Neuronal stem cell (in vitro differentiated cells): ENCODE data around the gene CPHXL2.

Experiments
- DNase-seq: peaks from one replicate; pipeline ENCODE4 v3.0.0-alpha.2; 2013; ENCODE audit warnings: low spot score
- H2AFZ ChIP-seq: one replicate; pipeline ENCODE4 v1.6.1; 2013; ENCODE audit warnings: mild to moderate bottlenecking, low read length, inconsistent platforms
- H2AK5ac ChIP-seq: 2 replicates; pipeline ENCODE4 v1.6.1; 2013; ENCODE audit warnings: low read depth, mild to moderate bottlenecking, inconsistent platforms, low read length, moderate library complexity, mixed read lengths
- H2BK120ac ChIP-seq: 2 replicates; pipeline ENCODE4 v1.6.1; 2013; ENCODE audit warnings: low read depth, mild to moderate bottlenecking, inconsistent platforms, low read length, moderate library complexity, mixed read lengths
- H2BK12ac ChIP-seq: one replicate; pipeline ENCODE4 v1.6.1; 2013; ENCODE audit warnings: low read length, inconsistent platforms
- H2BK15ac ChIP-seq: 2 replicates; pipeline ENCODE4 v1.6.1; 2013; ENCODE audit warnings: mild to moderate bottlenecking, low read length, inconsistent platforms, mixed read lengths
- H2BK5ac ChIP-seq: one replicate; pipeline ENCODE4 v1.6.1; 2013; ENCODE audit warnings: inconsistent platforms, mild to moderate bottlenecking, low read length, moderate library complexity
- H3K14ac ChIP-seq: one replicate; pipeline ENCODE4 v1.6.1; 2013; ENCODE audit warnings: low read length, inconsistent platforms
- H3K18ac ChIP-seq: 2 replicates; pipeline ENCODE4 v1.6.1; 2013; ENCODE audit warnings: low read length, inconsistent platforms
- H3K23ac ChIP-seq: 2 replicates; pipeline ENCODE4 v1.6.1; 2013; ENCODE audit warnings: low read depth, mild to moderate bottlenecking, mixed read lengths, low read length, inconsistent platforms; ENCODE audit not compliant: poor library complexity
- H3K27ac ChIP-seq: replicated peaks from 3 replicates; pipeline ENCODE4 v1.5.1; 2013; ENCODE audit warnings: low read length, inconsistent platforms
- H3K27me3 ChIP-seq, 3 experiments: 2 replicates each; pipeline ENCODE4 v1.6.1; 2013; ENCODE audit warnings: low read length in 3 of 3, mild to moderate bottlenecking in 2 of 3, inconsistent platforms in 1 of 3, low read depth in 1 of 3, mixed read lengths in 1 of 3, moderate library complexity in 1 of 3; ENCODE audit not compliant: control insufficient read depth in 3 of 3, insufficient read depth in 3 of 3
- H3K36me3 ChIP-seq, 2 donors: replicated peaks in 1 of 2; 2 replicates each; pipeline ENCODE4 v1.6.1; 2013; ENCODE audit warnings: low read length in 2 of 2; ENCODE audit not compliant: control insufficient read depth in 2 of 2, insufficient read depth in 2 of 2
- H3K4ac ChIP-seq: 2 replicates; pipeline ENCODE4 v1.6.1; 2013; ENCODE audit warnings: inconsistent platforms, mild to moderate bottlenecking, low read length, moderate library complexity
- H3K4me1 ChIP-seq, 2 donors: 1 replicate in 1 of 2; 2 replicates in 1 of 2; pipeline ENCODE4 v1.6.1; 2013; ENCODE audit warnings: low read length in 2 of 2, low read depth in 1 of 2; ENCODE audit not compliant: control insufficient read depth in 2 of 2, insufficient read depth in 1 of 2
- H3K4me2 ChIP-seq: one replicate; pipeline ENCODE4 v1.6.1; 2013; ENCODE audit warnings: mild to moderate bottlenecking, low read length, inconsistent platforms; ENCODE audit not compliant: insufficient read depth, poor library complexity, severe bottlenecking
- H3K4me3 ChIP-seq, 2 donors: 2 replicates each; pipeline ENCODE4 v1.5.1; 2013; ENCODE audit warnings: low read length in 2 of 2, mild to moderate bottlenecking in 2 of 2, inconsistent platforms in 1 of 2, moderate library complexity in 1 of 2
- H3K79me1 ChIP-seq: one replicate; pipeline ENCODE4 v1.6.1; 2013; ENCODE audit warnings: low read depth, mild to moderate bottlenecking, inconsistent platforms, low read length, moderate library complexity
- H3K9ac ChIP-seq: one replicate; pipeline ENCODE4 v1.6.1; 2013; ENCODE audit warnings: mild to moderate bottlenecking, low read depth, low read length, inconsistent platforms; ENCODE audit not compliant: poor library complexity
- H3K9me3 ChIP-seq, 2 donors: replicated peaks in 1 of 2; 2 replicates each; pipeline versions ENCODE3 to v1.6.1; 2013; ENCODE audit warnings: low read length in 2 of 2, mild to moderate bottlenecking in 2 of 2, inconsistent platforms in 1 of 2, low read depth in 1 of 2, mixed read lengths in 1 of 2, moderate library complexity in 1 of 2; ENCODE audit not compliant: control insufficient read depth in 2 of 2, insufficient read depth in 1 of 2
- H4K8ac ChIP-seq: one replicate; pipeline ENCODE4 v1.6.1; 2013; ENCODE audit warnings: low read depth, mild to moderate bottlenecking, inconsistent platforms, low read length, moderate library complexity
- H4K91ac ChIP-seq: one replicate; pipeline ENCODE4 v1.6.1; 2013; ENCODE audit warnings: low read length, low read depth, mild to moderate bottlenecking, inconsistent platforms; ENCODE audit not compliant: poor library complexity
- WGBS, 2 donors: extraction: QIAGEN DNeasy Blood & Tissue Kit; methylation state at CpG; one replicate each; pipeline ENCODE4 v1.1.7; 2013; ENCODE audit warnings: missing lambda C conversion rate in 2 of 2, mixed read lengths in 1 of 2; ENCODE audit not compliant: insufficient read length in 2 of 2, insufficient replicate concordance in 1 of 2; ENCODE audit errors: extremely low coverage in 2 of 2; 5-methylcytosine and 5-hydroxymethylcytosine counted together

The CPHXL2 gene

GRCh38 chr16:75658175-75658574, 18.6 kb downstream of the CPHXL2 start:
- Histone ChIP-seq H2AFZ (no peak overlapping the region), H2BK12ac (no peak overlapping the region), H3K27me3 (no peaks in the 10 kb centered on the region), H3K14ac (no peak overlapping the region), H4K8ac (no peak overlapping the region), H3K4me3 (no peak overlapping the region), H2AK5ac (no peak overlapping the region), H3K23ac (no peak overlapping the region), H3K18ac (no peak overlapping the region), H3K4me1 (no peaks in the 10 kb centered on the region), H2BK120ac (no peak overlapping the region), H3K9me3 (no peaks in the 10 kb centered on the region), H3K79me1 (no peaks in the 10 kb centered on the region), H3K36me3 (peaks cover 26 to 78% of the 10 kb centered on the region in 2 donors), H3K27ac (no peak overlapping the region), H2BK5ac (no peak overlapping the region), H2BK15ac (no peak overlapping the region), H3K4me2 (no peak overlapping the region), H3K4ac (no peak overlapping the region), H4K91ac (no peak overlapping the region), H3K9ac (no peak overlapping the region)
- no peak for DNase-seq
- WGBS, 2 donors, result no CpG with 5 or more reads among the region's 2 CpGs

- no peak overlapping the region for H3K23ac ChIP-seq
- peaks cover 4% of the 10 kb centered on the region for H3K79me1 ChIP-seq
- no peak overlapping the region for H3K27ac ChIP-seq
- H2AK5ac ChIP-seq, result no peak overlapping the region
- peaks cover 1 to 2% of the 10 kb centered on the region in 2 donors for H3K4me1 ChIP-seq
- peaks cover 20 to 78% of the 10 kb centered on the region in 2 donors for H3K36me3 ChIP-seq
- H2BK120ac ChIP-seq, result no peak overlapping the region
- no peaks in the 10 kb centered on the region for H3K27me3 ChIP-seq
- no peak for DNase-seq
- H3K9ac ChIP-seq, result no peak overlapping the region
- no CpG with 5 or more reads among the region's 1 CpG for WGBS, 2 donors
- no peak overlapping the region for H2AFZ ChIP-seq
- no peak overlapping the region for H3K14ac ChIP-seq
- H3K4me3 ChIP-seq, result no peak overlapping the region
- H3K9me3 ChIP-seq, result no peaks in the 10 kb centered on the region
- H2BK5ac ChIP-seq, result no peak overlapping the region
- no peak overlapping the region for H3K4me2 ChIP-seq
- H3K18ac ChIP-seq, result no peak overlapping the region
- H2BK12ac ChIP-seq, result no peak overlapping the region
- no peak overlapping the region for H3K4ac ChIP-seq
- no peak overlapping the region for H4K8ac ChIP-seq
- H4K91ac ChIP-seq, result no peak overlapping the region
- H2BK15ac ChIP-seq, result no peak overlapping the region
Measured at GRCh38 chr16:75653922-75654321, 22.9 kb downstream of the CPHXL2 start.

- Histone ChIP-seq H3K27ac (peak overlapping the region; percentile 86), H2BK120ac (peak overlapping the region; percentile 57), H3K4me1 (peaks cover 5 to 6% of the 10 kb centered on the region in 2 donors), H4K8ac (no peak overlapping the region), H3K9me3 (no peaks in the 10 kb centered on the region), H3K9ac (peak overlapping the region; percentile 98), H3K4ac (no peak overlapping the region), H3K4me3 (peak overlapping the region; percentile 91 to 100), H3K23ac (peak overlapping the region; percentile 26), H2BK5ac (peak overlapping the region; percentile 97), H3K36me3 (peaks cover 0 to 52% of the 10 kb centered on the region in 2 donors), H3K14ac (peak overlapping the region; percentile 91), H3K4me2 (peak overlapping the region; percentile 93), H2AFZ (peak overlapping the region; percentile 86), H2AK5ac (peak overlapping the region; percentile 83), H3K79me1 (peaks cover 9% of the 10 kb centered on the region), H4K91ac (no peak overlapping the region), H2BK12ac (peak overlapping the region; percentile 26), H3K27me3 (no peaks in the 10 kb centered on the region), H3K18ac (peak overlapping the region; percentile 98), H2BK15ac (peak overlapping the region; percentile 95)
- DNase-seq, result peak; percentile 78
- WGBS, 2 donors, result no CpG with 5 or more reads among the region's 62 CpGs
Measured at GRCh38 chr16:75648265-75649076, 28.3 kb downstream of the CPHXL2 start.

- Histone ChIP-seq H2BK5ac (peak within 1 kb of the TSS; percentile 97), H4K91ac (no peak within 1 kb of the TSS), H3K18ac (peak within 1 kb of the TSS; percentile 98), H3K4me2 (peak within 1 kb of the TSS; percentile 93), H3K79me1 (peaks cover 9% of the 10 kb centered on the region), H2AFZ (peak within 1 kb of the TSS; percentile 93), H2AK5ac (peak within 1 kb of the TSS; percentile 83), H3K9me3 (no peaks in the 10 kb centered on the region), H3K4me3 (peak within 1 kb of the TSS; percentile 91 to 100), H2BK15ac (peak within 1 kb of the TSS; percentile 95), H3K27ac (peak within 1 kb of the TSS; percentile 86), H3K14ac (peak within 1 kb of the TSS; percentile 91), H4K8ac (no peak within 1 kb of the TSS), H3K9ac (peak within 1 kb of the TSS; percentile 98), H3K36me3 (peaks cover under 1 to 51% of the 10 kb centered on the region in 2 donors), H3K23ac (peak within 1 kb of the TSS; percentile 26), H3K27me3 (no peaks in the 10 kb centered on the region), H2BK120ac (peak within 1 kb of the TSS; percentile 57), H3K4me1 (peaks cover 5 to 6% of the 10 kb centered on the region in 2 donors), H3K4ac (no peak within 1 kb of the TSS), H2BK12ac (peak within 1 kb of the TSS; percentile 26)
- no CpG with 5 or more reads among the region's 76 CpGs for WGBS, 2 donors
- peak; percentile 84 for DNase-seq
Measured at GRCh38 chr16:75647492-75648264, 29.1 kb downstream of the CPHXL2 start, which contains the start of the genes KARS1 and TERF2IP. Gene KARS1 (minus strand): TSS chr16:75647665. CDS start chr16:75647639, 26 bp downstream. Gene TERF2IP (plus strand): TSS chr16:75647773. CDS start chr16:75647883, 110 bp downstream.
